HG03457 (cell line): ENCODE results near the gene LIN7A.
"Not testable (repeated sequence)": the region's sequence is repeated elsewhere in the genome, so short reads cannot be mapped to it uniquely, and the experiment has no call there.

Experiments used
- ATAC-seq: cut with Tn5 transposase; IDR thresholded peaks from one replicate; pipeline ENCODE4 v1.9.1; 2021; ENCODE audit warnings: moderate number of reproducible peaks; ENCODE audit not compliant: unreplicated experiment

LIN7A gene

DNA sequence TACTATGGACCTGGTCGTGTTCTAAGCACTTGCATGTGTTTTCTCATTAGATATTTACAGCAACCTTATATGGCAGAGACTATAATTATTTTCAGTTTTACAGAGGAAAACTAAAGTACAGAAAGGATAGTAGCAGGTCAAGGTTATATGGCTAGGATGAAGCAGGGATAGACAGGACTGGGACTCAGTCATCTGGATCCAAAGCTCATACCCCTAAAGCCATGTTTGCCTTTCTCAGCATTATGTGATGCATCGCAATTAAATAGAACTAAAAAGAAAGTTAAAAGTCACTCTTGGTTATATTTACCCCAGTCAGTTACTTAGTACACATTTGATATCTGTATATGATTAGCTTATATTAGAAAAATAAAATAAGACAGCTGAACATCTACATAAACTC, 13.3 kb downstream of the LIN7A start:
- ATAC-seq: no peak

DNA sequence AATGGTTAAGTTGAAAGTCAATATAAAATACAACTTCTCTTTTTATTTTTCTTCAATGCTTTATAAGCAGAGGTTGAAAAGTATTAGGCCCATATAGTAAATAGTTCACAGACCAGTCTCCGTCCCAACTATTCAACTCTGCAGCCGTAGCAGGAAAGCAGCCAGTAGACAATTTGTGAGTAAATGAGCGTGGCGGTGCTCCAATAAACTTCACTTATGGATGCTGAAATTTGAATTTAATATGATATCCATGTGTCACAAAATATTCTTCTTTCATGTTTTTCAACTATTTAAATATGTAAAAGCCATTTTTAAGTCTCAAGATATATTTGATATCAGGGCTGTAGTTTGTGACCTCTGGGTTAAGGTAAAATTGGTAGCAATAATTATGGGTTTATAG, 17.7 kb downstream of the LIN7A start:
- no peak for ATAC-seq

DNA sequence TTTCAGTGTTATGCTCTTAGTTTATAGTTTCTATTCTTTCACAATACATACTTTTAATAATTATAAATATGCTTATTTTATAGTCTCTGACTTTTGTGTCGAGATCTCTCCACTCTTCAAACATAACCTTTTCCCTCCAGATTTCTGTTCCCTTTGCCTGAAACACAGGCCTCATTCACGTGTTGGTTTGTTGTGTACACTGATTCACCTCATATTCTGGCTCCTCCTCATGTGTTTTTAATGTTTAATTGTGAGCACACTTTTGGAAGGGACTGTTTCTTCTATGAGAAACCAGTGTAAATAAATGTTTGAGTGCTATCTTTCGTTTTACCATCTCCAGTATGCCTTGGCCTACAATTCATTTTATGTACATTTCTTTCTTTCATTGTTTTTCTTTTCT, 20.1 kb downstream of the LIN7A start:
- ATAC-seq: no peak

DNA sequence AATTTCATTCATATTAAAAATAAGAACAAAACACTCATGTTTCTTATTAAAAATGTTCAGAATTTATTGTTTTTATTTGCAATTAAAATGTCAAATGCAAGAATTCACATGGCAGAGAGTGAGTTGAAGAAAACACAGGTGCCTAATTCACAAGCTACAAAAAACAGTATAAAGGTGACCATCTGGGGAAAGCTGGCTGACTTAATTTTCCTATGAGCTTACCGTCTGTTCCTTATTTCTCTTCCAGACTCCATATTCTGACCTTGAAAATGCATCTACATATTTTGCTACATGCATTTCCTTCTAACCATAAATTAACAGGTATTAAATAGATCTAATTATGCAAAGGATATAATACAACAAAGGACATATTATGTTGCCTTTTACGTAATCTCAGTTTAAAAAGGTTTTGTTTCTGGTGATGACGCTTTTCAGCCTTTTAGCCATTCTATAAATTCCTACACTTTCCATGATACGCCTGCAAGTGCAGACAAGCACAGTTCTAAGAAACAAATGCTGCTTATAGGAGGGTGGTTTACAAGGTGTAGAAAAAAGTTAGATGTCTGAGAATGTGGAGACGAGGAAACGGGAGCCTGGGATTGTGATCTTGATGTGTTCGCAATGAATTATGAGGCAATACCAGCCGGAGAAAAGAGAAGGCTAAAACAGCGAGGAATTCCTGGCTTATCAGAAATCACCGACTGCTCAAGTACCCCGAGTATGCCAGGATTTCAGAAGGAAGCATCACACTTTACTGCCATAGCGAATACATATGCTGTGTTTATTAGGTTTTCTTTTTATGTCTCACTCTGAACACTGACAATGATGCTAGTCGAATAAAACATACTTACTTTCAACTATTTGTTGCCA, 24.6 kb downstream of the LIN7A start:
- ATAC-seq: no peak

DNA sequence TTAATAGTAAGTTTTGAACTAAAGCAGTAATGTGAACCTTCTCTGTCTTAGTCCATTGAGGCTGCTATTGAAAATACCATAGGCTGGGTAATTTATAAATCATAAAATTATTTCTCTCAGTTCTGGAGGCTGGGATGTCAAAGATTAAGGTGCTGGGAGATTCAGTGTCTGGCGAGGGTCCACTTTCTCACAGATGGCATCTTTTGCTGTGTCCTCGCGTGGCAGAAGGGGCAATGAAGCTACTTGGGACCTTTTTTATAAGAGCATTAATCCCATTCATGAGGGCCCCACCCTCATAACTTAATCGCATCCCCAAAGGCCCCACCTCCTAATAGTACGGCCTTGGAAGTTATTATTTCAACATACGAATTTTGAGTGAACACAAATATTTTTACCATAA, 28.4 kb downstream of the LIN7A start:
- no peak for ATAC-seq

DNA sequence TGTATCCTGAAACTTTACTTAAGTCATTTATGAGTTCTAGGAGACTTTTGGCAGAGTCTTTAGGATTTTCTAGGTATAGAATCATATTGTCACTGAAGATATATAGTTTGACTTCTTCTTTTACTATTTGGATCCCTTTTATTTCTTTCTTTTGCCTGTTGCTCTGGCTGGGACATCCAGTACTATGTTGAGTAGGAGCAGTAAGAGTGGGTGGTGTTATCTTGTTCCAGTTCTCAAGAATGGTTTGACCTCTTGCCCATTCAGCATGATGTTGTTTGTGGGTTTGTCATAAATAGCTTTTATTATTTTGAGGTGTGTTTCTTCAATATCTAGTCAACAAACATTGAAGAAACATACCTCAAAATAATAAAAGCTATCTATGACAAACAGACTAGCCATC, 35.0 kb downstream of the LIN7A start:
- ATAC-seq: no peak

DNA sequence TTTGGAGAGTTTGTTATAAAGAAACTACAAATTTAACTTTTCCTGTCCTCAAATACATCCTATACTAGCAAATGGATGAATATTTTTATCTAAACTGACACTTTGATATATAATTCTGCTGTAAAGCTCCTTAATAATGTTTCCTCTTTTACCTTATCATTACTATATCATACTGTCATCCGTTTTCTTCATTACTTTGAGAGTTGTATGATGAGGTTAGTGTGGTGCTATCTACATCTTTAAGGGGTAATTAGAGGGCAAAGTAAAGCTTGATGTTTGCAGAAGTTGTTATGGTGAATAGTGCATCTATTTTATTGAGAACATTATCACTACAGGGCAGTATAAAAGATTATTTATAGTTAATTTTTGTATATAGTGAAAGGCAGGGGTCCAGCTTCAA, 36.1 kb downstream of the LIN7A start:
- no peak for ATAC-seq

DNA sequence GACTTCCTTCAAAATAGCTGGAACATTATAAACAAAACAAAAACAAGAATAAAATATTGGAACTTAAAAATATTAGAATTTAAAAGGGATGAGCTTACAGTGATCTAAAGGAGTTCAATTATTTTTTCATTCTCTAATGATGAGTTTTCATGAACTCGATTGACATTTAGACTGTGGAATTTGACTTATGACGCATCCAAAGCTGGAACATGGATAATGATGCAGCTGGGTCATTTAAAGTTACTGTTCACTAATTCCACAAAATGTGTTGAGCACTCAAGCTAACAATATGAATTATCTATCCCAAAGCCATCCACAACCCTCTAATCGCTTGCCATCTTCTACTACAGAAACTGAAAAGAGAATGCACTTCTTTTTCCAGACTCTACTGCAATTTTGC, 42.5 kb downstream of the LIN7A start:
- no peak for ATAC-seq

DNA sequence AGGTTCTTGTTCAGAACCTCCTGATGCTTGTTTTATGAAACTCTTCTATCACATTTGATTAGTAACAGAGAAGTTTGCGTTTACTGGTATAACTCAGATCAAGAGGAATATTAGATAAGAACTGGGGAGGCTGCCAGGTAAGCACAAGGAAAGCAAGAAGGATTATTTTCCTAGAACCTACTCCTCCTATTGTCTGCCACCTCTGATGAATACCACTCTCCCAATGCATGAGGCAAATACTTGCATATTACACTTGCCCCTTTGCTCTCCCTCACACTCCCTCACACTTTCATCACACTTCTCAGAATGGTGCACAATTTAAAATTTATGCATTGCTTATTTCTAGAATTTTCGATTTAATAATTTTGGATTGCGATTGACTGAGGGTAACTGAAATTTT, 43.6 kb downstream of the LIN7A start:
- no peak for ATAC-seq

DNA sequence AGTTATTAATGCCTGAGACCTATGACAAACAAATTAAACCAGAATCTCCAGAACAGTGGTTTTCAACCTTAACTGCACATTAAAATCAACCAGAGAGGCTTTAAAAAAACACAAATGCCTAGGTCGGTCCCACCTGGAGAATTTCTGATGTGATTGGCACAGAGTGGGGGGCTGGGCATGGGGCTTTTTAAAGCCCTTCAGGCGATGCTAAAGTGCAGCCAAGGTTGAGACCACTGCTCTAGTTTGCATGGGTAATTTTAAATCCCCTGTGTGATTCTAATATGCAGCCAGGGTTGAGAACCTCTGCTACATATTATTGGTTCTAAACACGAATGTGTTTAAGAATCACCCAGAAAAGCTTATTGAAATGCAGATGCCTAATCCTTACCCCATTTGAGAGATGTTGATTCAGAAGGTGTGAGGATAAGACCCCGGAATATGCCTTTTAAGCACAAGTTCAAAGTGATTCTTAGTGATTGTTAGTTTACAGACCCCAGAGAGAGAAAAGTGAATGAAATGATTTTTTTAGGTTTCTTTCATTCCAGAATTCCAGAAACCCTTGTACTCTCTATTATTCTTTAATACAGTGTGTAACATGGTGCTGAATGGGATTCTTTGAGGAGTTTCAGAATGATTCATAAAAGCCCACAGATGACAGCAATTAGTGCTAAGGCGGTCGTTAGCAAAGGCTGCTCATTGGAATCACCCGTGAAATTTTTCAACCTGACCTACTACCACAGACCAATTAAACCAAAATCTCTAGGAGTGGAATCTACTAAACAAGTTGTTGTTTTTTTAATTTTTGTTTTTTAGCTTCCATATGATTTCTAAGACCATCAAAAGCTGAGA, 44.9 kb downstream of the LIN7A start:
- no peak for ATAC-seq

DNA sequence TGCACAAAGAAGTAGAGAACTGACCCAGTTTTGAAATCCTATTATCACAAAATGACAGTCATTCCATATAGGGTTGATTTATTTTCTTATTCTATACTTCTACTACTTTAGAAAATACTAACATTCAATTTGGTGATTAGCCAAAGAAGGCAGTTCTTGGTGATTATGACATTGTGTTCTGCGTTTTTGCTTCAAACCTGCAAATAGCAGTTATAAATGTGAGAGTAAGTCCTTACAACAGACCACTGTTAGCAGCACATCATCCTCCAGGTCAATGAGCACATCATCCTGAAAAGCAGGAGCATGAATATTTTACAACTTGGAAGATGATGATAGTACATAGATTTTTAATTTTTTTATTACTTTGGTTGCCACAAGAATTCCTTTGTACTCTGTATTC, 53.1 kb downstream of the LIN7A start:
- no peak for ATAC-seq

DNA sequence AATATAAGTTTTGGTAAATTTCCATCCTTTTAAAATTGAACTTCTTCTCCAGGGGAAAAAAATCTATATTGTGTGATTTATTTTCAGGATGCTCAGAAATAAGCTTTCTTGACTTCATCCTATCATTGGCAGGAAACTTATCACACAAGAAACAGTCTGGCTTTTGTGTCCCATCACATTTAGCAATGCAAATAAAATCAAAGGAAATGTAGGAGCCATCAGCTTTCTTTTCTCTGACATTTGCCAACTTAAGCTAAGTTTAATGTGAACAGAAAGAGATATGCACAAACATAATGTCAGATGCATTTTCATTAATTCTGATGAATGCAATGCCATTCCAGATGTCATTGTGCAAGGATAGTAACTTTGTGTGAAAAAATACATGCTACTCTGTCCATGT, 56.6 kb downstream of the LIN7A start:
- no peak for ATAC-seq

DNA sequence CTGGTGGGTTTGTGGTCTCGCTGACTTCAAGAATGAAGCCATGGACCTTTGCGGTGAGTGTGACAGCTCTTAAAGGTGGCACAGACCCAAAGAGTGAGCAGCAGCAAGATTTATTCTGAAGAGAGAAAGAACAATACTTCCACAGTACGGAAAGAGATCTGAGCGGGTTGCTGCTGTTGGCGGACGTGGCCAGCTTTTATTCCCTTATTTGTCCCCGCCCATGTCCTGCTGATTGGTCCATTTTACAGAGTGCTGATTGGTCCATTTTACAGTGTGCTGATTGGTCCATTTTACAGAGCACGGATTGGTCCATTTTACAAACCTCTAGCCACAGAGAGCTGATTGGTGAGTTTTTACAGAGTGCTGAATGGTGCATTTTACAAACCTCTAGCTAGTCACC, 59.3 kb downstream of the LIN7A start:
- ATAC-seq: not testable (repeated sequence)

DNA sequence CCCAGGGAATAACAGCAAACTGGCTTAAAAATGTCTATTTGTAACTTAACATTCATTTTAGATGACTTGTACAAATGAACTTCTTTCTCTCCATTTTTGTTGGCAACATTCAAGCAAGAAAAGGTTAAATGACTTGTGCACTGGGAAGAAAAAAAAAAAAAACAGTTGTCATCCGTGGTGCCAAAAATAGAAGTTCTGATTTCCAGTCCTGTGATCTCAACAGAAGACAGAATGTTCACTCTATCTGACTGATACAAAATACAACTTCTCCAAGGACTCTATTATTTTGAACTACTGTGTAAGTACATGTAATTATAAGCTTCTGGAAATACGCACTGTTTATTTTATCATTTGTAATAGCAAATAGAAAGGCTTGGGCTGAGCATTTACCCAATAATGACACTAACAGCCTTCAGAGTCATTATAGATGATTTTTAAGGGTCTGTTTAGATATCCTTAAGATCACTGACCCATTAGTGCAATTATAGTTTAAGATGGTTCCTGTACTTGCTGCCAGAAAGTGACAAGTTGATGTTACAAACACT, 59.9 kb downstream of the LIN7A start:
- no peak for ATAC-seq

DNA sequence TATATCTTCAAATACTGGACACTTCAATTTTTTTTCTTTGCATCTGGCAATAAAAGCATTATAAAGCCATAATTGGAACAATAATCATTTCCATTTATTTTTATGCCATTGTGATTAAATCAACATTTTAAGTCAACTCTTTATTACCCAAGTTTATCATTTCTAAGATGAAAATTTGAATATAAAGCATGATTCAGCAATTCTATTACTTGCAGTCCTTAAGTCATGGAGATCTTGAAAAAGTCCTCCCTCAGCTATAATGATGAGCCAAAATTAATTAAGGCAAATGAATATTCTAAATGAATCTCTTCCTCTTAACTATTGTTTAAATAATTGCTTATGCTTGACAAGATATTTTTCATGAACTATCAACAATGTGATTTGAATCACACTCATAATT, 65.7 kb downstream of the LIN7A start:
- no peak for ATAC-seq

DNA sequence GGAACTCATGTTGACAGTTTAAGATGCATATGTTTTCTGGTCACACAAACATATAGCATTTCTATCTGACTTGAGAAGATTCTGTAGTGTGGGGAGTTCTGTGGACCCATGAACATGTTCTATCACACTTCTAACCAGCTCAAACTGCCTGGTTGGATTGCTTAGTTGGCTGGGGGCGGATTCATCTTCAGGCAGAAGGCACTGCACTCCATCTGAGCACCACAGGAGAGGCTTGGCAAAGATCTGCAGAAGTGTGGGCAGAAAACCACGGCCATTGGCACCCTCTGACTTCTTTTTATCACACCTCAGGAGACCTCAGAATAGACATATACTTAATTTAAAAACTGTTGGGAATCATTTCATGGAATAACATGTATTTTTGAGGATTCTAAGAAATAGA, 68.5 kb downstream of the LIN7A start:
- no peak for ATAC-seq

DNA sequence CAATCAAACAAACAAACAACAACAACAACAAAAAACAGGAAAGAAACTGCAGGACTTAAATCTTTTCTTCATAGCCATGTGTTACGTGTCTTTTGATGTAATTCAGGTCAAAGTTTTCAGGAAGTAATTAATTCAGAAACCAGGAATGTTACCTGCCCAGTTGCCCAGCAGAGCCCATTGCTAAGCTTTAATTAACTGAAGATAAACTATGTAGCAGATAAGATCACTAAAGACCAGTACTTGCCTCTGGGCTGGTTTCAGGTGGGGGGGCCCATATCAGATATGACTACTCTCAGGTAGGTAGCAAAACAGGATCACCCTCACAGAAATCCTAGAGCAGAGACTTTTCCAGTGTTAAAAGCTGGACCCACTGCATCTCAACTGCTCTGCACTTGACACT, 69.2 kb downstream of the LIN7A start:
- no peak for ATAC-seq

DNA sequence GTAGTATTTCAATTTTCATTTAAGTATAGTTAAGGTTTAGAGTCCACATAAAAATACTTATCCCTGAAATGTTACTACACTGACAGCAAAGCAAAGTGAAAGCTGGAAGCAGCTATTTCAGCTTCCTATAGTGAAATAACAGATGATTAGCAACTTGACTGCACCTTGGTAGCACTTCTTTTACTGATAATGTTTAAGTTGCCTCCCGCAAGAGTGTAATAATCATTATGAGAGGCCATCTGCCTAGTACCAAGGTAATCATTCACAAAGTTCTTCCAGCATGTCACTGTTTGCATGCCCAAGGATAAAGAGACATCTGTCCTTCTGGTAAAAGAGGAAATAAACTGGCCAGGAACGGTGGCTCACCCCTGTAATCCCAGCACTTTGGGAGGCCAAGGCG, 69.8 kb downstream of the LIN7A start:
- no peak for ATAC-seq

DNA sequence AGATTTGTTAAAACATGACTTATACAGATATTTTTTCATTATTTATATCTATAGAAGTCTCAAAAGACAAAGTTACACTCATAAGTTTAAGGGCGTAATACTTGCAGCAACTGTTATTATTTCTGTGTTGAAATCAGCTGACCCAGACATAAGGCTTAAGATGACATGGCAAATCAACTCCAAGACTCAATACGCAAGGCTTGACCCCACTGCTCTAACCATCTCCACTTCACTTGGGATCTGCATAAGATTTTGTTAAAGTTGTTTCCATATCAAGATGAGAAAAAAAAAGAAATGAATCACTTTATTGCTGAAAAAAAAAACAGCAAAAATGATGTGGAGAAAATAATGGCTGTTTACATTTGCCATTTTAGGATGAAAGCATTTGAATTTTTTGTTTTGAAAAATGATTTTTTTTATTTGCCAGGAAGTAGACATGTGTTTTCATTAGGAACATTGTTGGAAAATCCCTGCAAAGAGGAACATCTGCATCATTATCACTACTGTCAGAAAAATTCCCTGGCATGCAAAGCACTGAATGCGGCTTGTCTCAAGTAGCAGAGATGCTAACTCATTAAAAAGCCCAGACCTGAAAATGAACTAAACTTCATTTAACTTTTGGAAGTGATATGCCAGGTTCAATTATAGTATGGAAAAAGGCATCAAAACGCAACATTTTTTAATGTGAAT, 73.5 kb downstream of the LIN7A start:
- ATAC-seq: no peak

DNA sequence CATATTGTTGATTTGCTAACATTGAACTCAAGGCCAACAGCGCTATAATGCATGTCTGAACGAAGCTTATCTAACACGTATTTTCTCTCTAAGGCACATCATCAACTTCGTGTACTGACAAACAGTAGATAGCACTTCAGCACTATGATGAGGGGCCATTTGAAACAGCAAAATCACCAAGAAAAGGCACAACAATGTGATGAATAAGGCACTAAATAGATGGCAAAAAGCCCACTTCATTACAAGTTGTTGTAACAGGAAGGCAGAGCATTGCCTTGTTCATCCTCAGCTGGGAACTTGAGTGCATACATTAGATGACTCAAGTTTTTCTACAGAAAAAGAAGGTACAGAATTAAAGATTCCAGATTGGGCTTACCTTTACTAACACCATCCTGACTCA, 75.2 kb downstream of the LIN7A start:
- ATAC-seq: no peak

DNA sequence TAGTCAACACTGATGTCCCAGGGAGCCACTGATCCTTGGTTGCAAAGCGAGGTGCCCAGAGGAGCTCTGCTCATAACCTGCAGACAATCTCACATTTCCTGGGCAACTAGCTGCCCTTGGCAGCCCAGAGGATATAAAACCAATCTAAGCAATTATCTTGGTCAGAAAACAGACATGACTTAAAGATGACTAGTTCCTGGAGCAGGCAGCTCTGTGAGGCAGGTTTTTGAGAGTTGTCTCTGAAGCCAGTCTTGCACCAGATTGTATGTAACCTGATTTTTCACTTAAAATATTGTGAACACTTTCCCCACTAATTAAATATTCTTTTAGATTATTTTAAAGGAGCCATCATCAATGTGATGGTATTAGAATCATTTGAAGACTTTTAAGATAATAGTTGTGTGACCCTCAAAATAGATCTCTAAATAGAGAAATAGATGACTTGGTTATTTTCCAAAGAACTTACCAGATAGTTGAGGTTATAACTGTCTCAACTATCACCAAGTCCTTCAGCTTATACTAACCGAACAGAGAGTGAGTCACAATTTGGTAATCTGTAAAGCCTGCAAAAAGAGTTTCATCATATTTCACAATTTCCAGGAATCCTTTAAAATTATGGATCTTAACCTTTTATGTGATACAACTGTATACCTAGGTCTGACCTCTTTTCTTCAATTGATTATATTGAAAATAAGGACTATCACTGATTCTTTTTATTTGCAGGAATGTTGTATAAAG, 75.9 kb downstream of the LIN7A start:
- ATAC-seq: no peak
